Ishikawa (cell line): ENCODE data around the gene CEP128.

Source experiments
- CEBPB ChIP-seq: IDR thresholded peaks from 2 replicates; pipeline ENCODE4 v1.6.1; 2012
- CREB1 ChIP-seq: IDR thresholded peaks from 2 replicates; pipeline ENCODE4 v1.6.1; 2012; ENCODE audit warnings: low read depth
- EGR1 ChIP-seq: IDR thresholded peaks from 2 replicates; pipeline ENCODE4 v1.6.1; 2012
- EP300 ChIP-seq: IDR thresholded peaks from 2 replicates; pipeline ENCODE4 v1.6.1; 2012; ENCODE audit warnings: borderline replicate concordance
- FOXM1 ChIP-seq: IDR thresholded peaks from 2 replicates; pipeline ENCODE4 v1.6.1; 2012; ENCODE audit warnings: low read depth, borderline replicate concordance
- MAX ChIP-seq: IDR thresholded peaks from 2 replicates; pipeline ENCODE4 v1.6.1; 2012
- NFIC ChIP-seq: IDR thresholded peaks from 2 replicates; pipeline ENCODE4 v1.6.1; 2012
- RAD21 ChIP-seq: IDR thresholded peaks from 2 replicates; pipeline ENCODE4 v1.6.1; 2012; ENCODE audit warnings: low read depth
- TAF1 ChIP-seq: IDR thresholded peaks from 2 replicates; pipeline ENCODE4 v1.6.1; 2012; ENCODE audit warnings: low read depth, mild to moderate bottlenecking
- TCF12 ChIP-seq: IDR thresholded peaks from 2 replicates; pipeline ENCODE4 v1.6.1; 2012; ENCODE audit warnings: low read depth
- TEAD4 ChIP-seq: IDR thresholded peaks from 2 replicates; pipeline ENCODE4 v1.6.1; 2012
- YY1 ChIP-seq: IDR thresholded peaks from 2 replicates; pipeline ENCODE4 v1.6.1; 2012; ENCODE audit warnings: low read depth
- ZBTB7A ChIP-seq: IDR thresholded peaks from 2 replicates; pipeline ENCODE4 v1.6.1; 2012; ENCODE audit warnings: low read depth
- TF ChIP-seq, protein P1 (sequence below): IDR thresholded peaks from 2 replicates; pipeline ENCODE4 v1.6.1; 2012
- TF ChIP-seq, protein P2 (sequence below): IDR thresholded peaks from 2 replicates; pipeline ENCODE4 v1.6.1; 2012; ENCODE audit warnings: low read depth, mild to moderate bottlenecking

Gene CEP128

DNA sequence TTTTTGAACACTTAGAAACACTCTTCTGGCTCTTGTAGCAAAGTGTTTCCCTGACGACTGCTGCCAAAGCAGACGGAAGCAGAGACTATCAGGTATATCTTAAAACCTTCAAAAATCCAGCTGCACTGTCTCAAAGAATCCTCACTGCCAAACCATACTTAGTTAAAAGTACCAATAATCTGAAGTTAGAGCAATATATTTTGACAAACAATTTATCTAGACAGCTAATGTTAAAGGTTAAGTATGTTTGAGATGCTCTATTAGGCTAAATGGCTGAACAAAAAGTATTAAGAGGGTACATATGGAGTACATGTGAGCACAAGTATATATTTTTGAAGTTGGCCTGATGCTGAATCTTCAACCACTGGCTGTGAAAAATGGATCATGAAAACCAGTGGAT is 398.3 kb downstream of the CEP128 start:
- TF ChIP-seq EGR1 (no peak), ZBTB7A (no peak), TAF1 (no peak), CREB1 (no peak), TCF12 (no peak), FOXM1 (no peak)

- TF ChIP-seq NFIC: no peak
- no peak for TF ChIP-seq CEBPB
- TF ChIP-seq TEAD4: no peak
- no peak for TF ChIP-seq EGR1
Measured at GRCh38 chr14:80538633-80539375, 402.7 kb downstream of the CEP128 start.

DNA sequence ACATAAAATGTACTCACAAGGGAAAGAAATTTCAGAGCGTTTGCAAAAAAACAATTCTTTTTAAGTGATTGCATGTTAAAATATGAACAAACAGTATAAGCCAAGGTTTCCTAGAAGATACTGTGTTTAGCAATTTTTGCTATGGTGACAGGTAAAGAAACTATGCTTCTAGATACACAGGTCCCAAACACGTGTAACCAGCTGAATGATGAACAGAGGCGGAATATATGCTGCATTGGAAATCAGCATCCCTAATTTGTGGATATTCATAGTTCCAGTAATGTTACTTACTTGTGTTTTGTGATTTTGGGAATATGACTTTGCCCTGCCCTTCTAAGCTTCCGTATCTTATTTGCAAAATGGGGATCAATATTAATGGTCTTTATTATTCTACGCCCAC is 403.9 kb downstream of the CEP128 start:
- TF ChIP-seq TCF12 (no peak), RAD21 (no peak), CREB1 (no peak)

- TF ChIP-seq YY1: no peak
Measured at GRCh38 chr14:80536456-80536855, 405.1 kb downstream of the CEP128 start.

DNA sequence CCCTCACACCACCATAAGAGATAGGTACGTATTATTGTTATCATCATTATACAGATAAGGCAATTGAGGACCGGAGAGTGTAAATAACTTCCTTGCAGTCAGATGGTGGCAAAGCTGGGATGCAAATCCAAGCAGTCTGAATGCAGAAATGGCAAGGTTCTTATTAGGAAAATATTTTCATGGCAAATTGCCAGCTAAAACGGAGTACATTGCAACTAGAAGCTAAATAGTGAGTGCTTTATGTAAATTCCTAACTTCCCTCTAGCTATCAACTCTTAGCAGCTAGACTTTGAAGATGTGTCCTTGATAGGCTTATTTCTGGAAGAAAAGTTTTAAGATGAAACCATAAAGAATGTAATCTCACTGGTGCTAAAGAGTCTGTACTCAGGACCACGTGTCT is 406.4 kb downstream of the CEP128 start:
- no peak for TF ChIP-seq EGR1
- no peak for TF ChIP-seq FOXM1
- TF ChIP-seq CEBPB: no peak
- no peak for TF ChIP-seq ZBTB7A
- TF ChIP-seq CREB1: no peak
- TF ChIP-seq TAF1: no peak
- TF ChIP-seq, protein P1, sequence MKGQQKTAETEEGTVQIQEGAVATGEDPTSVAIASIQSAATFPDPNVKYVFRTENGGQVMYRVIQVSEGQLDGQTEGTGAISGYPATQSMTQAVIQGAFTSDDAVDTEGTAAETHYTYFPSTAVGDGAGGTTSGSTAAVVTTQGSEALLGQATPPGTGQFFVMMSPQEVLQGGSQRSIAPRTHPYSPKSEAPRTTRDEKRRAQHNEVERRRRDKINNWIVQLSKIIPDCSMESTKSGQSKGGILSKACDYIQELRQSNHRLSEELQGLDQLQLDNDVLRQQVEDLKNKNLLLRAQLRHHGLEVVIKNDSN: no peak
- no peak for TF ChIP-seq MAX
- no peak for TF ChIP-seq YY1
- TF ChIP-seq RAD21: no peak

GRCh38 chr14:80523518-80524117 is 417.9 kb downstream of the CEP128 start:
- TF ChIP-seq EP300 (no peak), ZBTB7A (no peak), CREB1 (no peak), RAD21 (no peak), YY1 (no peak), TEAD4 (no peak), FOXM1 (no peak), TCF12 (no peak), NFIC (no peak), MAX (no peak), TAF1 (no peak), CEBPB (no peak), EGR1 (no peak)
- TF ChIP-seq, protein P1: no peak
- TF ChIP-seq, protein P2, sequence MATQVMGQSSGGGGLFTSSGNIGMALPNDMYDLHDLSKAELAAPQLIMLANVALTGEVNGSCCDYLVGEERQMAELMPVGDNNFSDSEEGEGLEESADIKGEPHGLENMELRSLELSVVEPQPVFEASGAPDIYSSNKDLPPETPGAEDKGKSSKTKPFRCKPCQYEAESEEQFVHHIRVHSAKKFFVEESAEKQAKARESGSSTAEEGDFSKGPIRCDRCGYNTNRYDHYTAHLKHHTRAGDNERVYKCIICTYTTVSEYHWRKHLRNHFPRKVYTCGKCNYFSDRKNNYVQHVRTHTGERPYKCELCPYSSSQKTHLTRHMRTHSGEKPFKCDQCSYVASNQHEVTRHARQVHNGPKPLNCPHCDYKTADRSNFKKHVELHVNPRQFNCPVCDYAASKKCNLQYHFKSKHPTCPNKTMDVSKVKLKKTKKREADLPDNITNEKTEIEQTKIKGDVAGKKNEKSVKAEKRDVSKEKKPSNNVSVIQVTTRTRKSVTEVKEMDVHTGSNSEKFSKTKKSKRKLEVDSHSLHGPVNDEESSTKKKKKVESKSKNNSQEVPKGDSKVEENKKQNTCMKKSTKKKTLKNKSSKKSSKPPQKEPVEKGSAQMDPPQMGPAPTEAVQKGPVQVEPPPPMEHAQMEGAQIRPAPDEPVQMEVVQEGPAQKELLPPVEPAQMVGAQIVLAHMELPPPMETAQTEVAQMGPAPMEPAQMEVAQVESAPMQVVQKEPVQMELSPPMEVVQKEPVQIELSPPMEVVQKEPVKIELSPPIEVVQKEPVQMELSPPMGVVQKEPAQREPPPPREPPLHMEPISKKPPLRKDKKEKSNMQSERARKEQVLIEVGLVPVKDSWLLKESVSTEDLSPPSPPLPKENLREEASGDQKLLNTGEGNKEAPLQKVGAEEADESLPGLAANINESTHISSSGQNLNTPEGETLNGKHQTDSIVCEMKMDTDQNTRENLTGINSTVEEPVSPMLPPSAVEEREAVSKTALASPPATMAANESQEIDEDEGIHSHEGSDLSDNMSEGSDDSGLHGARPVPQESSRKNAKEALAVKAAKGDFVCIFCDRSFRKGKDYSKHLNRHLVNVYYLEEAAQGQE: no peak

GRCh38 chr14:80522936-80523335 is 418.6 kb downstream of the CEP128 start:
- TF ChIP-seq, protein P2: no peak
- TF ChIP-seq TAF1: no peak
- TF ChIP-seq YY1: no peak
- no peak for TF ChIP-seq NFIC
- TF ChIP-seq ZBTB7A: no peak
